Measurements from ENCODE around the gene CRYGS. TPM values are rescaled to one million over a fixed set of nuclear protein-coding genes. Genes with fewer than 3 reads are reported as not detected.
"Not testable (repeated sequence)": the region's sequence is repeated elsewhere in the genome, so short reads cannot be mapped to it uniquely, and the experiment has no call there.

Gene CRYGS
- polyA plus RNA-seq, 1 donor: 3.5 TPM

- no peak for DNase-seq
Measured at GRCh38 chr3:186552408-186553031, 8.3 kb upstream of the CRYGS start.

DNA sequence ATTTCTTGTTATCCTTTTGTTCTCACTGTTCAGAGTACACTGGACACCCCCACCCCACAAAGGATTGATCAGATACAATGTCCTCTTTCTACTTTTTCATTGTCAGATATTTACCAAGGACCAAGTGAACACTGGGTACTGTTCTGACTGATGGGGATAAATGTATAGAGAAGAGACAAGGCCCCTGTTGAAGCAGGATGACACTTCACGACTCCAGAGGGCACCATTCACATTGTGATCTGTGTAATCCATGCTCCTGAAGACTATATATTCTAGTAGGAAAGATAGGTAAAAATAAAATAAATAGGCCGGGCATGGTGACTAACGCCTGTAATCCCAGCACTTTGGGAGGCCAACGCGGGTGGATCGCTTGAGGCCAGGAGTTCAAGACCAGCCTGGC lies 7.2 kb upstream of the CRYGS start:
- no peak for DNase-seq

GRCh38 chr3:186549497-186549896 lies 5.3 kb upstream of the CRYGS start:
- DNase-seq: no peak

- no peak for DNase-seq
Measured at GRCh38 chr3:186540835-186541226, 3.3 kb downstream of the CRYGS start.

GRCh38 chr3:186540221-186540834 lies 3.9 kb downstream of the CRYGS start:
- DNase-seq: peak; percentile 67

- no peak for DNase-seq
Measured at GRCh38 chr3:186538779-186539178, 5.4 kb downstream of the CRYGS start.

DNA sequence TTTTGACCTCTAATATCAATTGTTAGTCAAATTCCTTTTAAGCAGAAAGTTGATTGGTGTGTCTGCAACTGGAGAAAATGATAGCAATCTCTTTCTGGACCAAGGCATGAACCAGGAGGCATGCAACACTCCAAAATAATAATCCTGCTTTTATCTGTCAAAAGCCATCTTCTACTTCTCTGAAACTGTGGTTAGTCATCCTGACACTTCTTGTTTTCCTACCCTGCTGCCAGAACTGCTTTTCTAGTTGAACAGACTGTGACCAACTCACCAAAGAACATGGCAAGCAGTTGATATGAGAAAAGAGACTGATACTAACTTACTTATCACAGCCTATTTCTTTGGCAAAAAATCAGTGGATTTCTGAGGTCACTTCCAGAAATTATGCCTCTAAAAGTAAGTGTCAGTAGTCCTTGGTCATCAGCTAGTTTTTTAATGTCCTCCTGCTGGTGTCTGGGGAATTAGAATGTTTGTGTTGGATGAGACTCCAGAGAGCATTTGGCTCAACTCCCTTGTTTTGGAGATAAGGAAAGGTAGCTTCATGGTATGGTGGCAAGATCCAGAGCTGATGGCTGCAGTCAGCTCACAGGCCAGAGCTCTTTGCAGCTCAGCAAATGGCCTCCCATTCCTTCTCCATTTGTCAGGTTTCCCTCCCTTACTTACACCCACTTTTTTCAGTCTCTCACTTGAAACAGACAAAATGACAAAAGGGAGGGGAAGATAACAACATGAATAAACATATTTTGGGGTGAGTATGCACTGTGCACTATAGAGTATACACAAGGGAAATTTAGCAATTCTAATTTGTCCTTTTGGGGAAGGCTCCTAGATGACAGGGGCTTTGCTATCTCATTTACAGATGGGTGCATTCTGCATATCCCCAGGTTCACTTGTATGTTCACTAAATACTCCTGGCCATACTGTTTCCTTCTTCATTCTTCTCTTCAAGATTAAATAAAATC lies 7.0 kb downstream of the CRYGS start:
- no peak for DNase-seq

- no peak for DNase-seq
Measured at GRCh38 chr3:186534113-186534669, 10.0 kb downstream of the CRYGS start.

DNA sequence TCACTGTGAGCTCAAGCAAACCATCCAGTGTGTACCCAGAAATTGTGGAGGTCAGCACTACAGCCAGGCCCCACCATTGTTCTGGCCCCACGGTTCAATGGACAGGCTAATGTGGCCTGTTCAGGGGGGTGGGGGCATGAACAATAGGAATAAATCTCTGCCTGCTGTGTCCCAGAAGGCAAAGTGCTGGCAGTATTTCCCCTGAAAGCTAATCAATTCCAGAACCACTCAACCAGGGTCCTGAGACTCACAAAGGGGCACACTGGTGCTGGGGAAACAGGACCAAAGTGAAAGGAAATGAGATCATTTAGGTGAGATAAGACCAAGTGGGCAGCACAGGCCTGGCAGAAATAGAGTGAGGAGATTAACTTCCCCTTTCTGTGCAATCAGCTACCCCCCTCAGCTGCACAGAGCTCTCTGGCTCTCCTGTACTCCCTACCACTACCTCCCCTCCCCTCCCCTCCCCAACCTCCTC lies 11.5 kb downstream of the CRYGS start:
- no peak for DNase-seq

- DNase-seq: not testable (repeated sequence)
Measured at GRCh38 chr3:186531694-186532093, 12.5 kb downstream of the CRYGS start.

DNA sequence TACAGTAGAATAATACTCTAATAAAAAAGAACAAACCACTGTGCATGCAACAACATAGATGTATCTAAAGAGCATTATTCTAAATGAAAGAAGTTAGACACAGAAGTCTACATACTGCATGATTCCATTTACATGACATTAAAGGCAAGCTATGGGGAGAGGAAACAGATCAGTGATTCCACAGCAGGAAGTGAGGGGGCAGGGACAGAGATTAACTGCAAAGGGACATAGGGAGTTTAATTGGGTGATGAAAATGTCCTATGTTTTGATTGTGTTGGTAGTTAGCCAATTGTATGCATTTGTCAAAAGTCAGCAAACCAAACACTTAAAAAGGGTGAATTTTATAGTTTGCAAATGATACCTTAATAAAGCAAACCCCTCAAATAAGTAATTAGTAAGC lies 13.8 kb downstream of the CRYGS start:
- no peak for DNase-seq

DNA sequence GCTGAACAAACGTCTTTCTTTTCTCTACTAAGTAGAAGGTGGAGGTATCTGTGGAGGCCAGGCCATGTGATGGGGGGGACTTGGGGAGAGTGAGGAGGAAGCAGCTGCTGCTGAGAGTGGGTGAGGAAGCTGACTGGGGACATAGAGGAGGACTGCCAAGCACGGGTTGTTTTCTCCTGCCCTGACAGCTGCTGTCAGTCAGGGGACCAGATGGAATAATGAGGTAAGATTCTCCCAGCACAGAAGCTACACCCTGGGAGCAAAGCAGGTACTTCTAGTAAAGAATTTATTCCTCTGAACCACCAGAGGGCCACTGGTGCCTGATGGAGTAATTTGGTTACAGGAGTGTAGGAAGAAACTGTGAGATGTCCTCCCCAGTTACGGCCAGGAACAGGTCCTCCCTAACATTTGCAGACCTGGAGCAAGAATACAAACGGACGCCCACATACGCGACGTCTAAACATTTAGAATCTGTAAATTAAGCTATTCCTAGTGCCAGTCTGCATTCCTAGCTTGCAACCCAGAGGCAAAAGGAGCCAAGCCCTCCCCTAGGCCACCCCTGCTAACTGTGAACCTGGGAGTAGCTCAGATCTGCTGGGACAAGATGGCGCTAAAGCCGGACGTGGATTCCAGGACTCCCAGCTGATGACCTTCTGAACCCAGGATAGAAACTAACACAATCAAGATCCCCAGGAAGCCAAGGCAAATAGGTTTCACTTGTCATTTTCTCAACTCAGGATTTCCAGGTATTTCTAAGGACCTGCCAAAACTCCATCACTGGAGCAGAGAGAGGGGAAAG lies 14.8 kb downstream of the CRYGS start:
- DNase-seq: no peak

GRCh38 chr3:186526256-186526606 lies 17.9 kb downstream of the CRYGS start:
- no peak for DNase-seq

DNA sequence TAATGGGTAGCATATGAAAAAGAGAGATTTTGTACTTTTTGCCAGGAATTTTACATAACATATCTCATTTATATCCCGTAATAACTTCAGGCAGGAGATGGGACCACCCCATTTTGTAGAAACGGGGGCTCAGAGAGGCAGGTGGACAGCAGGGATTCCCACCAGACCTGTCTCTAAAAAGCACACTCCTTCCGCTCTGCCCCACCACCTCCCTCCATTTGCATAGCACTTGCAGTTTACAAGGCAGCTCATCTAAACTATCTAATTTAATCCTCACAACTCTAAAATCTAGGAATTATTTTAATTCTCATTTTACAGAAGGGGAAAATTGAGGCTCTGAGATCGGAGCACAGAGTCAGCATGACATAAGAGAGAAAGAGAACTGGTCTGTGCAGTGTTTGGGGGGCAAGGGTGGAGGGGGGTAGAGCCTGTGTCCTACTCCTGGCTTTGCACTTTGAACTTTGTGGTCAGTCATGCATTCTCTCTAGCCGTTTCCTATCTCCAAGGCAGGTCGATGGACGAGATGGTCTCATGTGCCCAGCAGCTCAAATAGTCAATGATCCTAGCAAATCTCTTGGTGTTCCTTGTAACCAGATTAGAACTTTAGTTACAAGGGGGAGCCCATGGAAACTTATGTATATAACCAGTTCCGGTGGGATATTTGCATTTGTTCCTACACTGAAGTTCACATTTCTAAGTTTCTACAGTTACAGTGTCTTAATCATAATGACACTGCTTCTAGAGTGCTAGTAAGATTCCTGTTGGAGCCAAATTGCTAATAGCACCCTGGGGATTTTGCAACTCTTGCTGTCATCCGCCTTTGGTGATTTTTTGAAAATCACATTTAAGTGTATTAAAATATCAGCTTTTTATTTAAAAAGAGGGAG lies 18.6 kb downstream of the CRYGS start:
- DNase-seq: no peak

GRCh38 chr3:186524616-186525015 lies 19.6 kb downstream of the CRYGS start:
- DNase-seq: no peak

DNA sequence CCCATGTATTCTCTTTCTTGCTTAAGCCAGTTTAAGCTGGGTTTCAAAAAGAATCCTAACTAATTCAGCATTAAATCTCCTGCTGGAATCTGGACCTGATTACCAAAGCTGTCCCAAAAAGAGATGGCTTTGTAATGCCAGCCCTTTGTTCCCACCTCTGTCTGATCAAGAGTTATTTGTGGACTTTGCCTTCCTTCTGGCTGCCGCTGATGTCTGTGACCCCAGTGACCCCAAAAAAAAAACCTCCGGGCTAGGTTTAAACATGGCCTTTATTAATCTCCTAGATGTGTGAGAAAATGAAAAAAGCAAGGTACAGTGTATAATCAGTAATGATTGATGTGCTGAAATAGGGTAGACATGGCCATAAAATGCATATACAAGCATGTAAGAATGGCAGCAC lies 20.7 kb downstream of the CRYGS start:
- no peak for DNase-seq

DNA sequence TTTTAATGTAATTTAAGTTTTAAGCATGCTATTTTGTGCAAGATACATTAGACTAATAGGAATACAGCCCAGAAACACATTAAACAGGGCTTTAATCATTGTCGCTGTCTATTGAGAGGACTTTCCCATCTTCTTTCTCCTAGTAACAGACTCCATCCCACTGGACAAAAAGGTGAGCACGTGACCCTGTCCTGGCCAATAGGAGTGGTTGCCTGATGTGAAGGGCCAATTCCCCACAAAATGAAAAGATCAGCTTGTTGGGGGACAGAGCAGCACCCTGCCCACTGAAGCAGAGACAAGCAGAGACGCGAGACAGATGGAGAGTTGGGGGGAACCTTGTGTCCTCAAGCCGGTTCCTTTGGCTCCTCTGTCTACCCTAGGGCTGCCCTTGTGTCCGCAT lies 21.2 kb downstream of the CRYGS start:
- DNase-seq: no peak

DNA sequence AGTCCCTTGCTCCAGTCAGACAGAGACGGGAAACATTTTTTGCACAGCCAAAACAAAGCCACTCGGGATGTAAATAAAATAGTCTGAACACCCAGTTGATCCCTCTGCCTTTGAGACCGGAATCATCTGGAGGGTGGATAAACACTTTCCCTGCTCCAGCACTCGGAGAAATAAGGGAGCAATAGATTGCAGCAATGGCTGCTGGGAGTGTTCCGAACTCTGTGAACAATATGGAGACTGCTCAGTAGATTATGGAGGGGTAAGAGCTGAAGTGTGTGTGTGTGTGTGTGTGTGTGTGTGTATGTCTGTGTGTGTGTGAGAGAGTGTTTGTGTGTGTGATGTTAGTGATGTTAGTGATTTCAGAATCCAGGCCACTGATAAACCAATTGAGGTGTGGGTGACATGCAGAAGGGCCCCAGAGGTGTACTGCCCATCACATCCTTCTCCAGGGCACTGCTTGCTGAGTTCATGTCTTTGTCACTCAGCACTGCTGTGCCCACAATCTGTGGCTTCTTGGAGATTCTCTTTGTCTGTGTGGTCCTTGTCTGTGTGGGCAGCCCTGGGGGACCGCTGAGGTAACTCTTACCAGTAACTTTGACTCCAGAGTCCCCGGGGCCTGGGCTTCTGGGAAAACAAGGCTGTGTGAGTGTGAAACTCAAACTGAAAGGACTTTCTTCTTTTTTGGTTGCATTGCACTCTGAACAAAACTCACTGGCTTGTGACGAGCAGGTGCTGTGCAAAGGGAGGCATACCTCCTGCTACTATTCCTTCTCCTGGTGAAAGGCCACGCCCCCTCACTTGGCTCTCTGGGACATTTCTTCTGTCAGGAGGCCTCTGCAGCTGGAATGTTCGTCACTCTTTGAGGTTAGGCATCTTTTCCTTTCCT lies 23.0 kb downstream of the CRYGS start:
- no peak for DNase-seq

DNA sequence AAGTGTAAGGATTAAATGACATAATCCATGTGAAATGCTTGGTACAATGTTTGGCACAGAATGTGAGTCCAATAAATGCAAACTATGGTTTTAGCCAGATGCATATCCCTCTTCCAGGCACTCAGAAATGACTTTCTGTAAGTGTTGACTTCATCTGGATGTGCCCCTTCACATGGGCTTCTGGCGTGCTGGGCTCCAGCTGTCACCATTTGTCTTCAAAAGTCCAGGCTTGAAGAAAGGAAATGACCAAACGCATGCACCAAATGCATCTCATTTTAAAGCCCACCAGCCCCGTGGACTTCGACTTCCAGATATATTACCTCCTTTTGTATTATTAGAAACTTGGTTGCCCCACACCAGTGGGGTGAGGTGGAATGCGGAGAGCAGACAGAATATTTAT lies 23.7 kb downstream of the CRYGS start:
- no peak for DNase-seq

DNA sequence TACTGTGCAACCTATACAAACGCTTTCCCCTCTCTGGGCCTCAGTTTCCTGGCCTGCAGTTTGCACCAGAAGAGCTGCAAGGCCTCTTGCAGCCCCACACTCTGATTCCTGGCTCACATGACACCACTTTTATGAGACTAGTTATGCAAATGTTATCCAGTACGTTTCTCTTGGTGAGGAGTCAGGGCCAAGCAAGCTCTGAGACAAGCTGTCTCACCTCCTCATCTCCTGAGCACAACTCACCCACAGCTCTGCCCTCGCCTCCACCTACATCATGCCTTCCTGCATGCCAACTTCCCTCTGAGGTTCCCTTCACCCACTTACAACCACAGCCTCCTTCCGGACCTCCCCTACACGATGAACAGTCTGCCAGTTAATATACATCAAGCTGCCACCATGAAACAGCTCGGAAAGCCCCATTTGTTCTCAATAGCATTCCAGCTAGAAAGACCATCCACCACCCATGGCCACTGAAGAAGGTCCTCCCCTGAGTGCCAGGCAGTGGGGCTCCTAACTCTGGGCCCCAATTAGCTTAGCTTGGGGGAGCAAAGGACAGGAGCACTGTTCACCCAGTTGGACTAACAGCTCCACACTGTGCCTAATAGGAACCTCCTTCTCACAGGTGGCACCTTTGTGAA lies 25.0 kb downstream of the CRYGS start:
- DNase-seq: no peak
